Neural progenitor cell (in vitro differentiated cells): ENCODE measurements around the gene AGK.

Source experiments
- EZH2 ChIP-seq: fragments of 200-600 bp; sonication (generic); IDR thresholded peaks from 2 replicates; pipeline ENCODE4 v1.6.1; 2017; ENCODE audit warnings: antibody characterized with exemption, mild to moderate bottlenecking, moderate library complexity
- TF ChIP-seq, protein P1 (sequence below): fragments of 200-600 bp; sonication (generic); IDR thresholded peaks from 2 replicates; pipeline ENCODE4 v1.5.1; 2017; ENCODE audit warnings: antibody characterized with exemption, mild to moderate bottlenecking

DNA sequence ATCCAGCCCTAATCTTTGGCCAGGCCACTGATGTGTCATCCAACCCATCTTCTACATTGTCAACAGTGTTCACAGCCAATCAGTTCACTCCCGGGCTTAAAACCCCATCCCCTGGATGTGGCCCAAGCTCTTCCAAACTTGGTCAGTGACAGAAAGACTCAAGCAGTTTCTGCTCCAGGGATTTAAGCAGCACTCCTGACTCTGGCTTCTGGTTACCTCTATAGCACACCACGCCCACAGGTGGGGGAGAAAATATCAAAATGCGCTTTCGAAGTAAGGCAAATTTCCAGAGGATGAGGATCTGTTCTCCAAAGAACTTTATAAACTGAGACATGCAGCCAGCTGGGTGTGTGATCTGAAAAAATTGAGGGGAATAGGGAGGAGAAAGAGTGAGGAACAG is 114.9 kb downstream of the AGK start:
- no peak for TF ChIP-seq EZH2
- TF ChIP-seq, protein P1, sequence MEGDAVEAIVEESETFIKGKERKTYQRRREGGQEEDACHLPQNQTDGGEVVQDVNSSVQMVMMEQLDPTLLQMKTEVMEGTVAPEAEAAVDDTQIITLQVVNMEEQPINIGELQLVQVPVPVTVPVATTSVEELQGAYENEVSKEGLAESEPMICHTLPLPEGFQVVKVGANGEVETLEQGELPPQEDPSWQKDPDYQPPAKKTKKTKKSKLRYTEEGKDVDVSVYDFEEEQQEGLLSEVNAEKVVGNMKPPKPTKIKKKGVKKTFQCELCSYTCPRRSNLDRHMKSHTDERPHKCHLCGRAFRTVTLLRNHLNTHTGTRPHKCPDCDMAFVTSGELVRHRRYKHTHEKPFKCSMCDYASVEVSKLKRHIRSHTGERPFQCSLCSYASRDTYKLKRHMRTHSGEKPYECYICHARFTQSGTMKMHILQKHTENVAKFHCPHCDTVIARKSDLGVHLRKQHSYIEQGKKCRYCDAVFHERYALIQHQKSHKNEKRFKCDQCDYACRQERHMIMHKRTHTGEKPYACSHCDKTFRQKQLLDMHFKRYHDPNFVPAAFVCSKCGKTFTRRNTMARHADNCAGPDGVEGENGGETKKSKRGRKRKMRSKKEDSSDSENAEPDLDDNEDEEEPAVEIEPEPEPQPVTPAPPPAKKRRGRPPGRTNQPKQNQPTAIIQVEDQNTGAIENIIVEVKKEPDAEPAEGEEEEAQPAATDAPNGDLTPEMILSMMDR: no peak
